Heart left ventricle (tissue), 13 donors: Measurements from ENCODE around the gene IFNA5.

Experiments used
- POLR2A ChIP-seq, 2 donors: fragments of 450-650 bp; IDR thresholded peaks; one replicate each; pipeline ENCODE4 v1.6.1; 2017; ENCODE audit warnings: antibody characterized with exemption in 2 of 2, mild to moderate bottlenecking in 2 of 2, moderate library complexity in 2 of 2
- TF ChIP-seq, protein P1 (sequence below), 12 donors: fragments of 200-600 bp; sonication (generic) in 4 of 12; IDR thresholded peaks; one replicate each; pipeline versions ENCODE4 v1.5.0 to v1.8.0; 2018 to 2022; ENCODE audit warnings: antibody characterized with exemption in 12 of 12, mild to moderate bottlenecking in 5 of 12
- donor health status: ischemic (EF 13 %, LVEDD 7.1; RV severe dilation, severe dysfunction).
- donor health status: DM: no; HTN: yes; CAD: no.
- donor health status: DM: no; HTN: no; CAD: no.
- donor health status: ischemic (EF 25% LVEDD 6.9; RV normal size, moderate dysfunction).
- donor health status: ischemic (EF 25% LVEDD 5.7; RV mildly dilated, moderate dysfunction).
- donor health status: ischemic (EF 35%, LVEDD 5.7; RV mildly dilated, moderate dysfunction).
- donor health status: nonischemic (EF 11% LVEDD 7.7; RV severe dilation, severe dysfunction).
- donor health status: DM: yes; HTN: yes; CAD: no.
- donor health status: PGD.
- donor health status: ischemic (EF 29% LVEDD 5.4; RV normal size, mild dysfunction).
- donor health status: nonischemic (EF 23%, LVEDD 6.1; RV moderate dilation, normal function).

DNA sequence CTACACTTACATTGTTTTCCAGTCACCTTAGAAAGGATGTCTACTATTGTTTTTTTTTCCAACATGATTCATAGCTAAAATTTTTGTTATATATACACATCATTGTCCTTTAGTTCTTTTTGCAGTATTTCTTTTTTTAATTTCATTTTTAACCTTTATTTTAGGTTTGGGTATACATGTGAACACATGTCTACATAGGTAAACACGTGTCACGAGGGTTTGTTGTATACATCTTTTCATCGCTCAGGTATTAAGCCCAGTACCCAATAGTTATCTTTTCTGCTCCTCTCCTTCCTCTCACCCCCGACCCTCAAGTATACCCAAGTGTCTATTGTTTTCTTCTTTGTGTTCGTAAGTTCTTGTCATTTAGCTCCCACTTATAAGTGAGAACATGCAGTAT is 19.0 kb downstream of the IFNA5 start:
- TF ChIP-seq, protein P1, sequence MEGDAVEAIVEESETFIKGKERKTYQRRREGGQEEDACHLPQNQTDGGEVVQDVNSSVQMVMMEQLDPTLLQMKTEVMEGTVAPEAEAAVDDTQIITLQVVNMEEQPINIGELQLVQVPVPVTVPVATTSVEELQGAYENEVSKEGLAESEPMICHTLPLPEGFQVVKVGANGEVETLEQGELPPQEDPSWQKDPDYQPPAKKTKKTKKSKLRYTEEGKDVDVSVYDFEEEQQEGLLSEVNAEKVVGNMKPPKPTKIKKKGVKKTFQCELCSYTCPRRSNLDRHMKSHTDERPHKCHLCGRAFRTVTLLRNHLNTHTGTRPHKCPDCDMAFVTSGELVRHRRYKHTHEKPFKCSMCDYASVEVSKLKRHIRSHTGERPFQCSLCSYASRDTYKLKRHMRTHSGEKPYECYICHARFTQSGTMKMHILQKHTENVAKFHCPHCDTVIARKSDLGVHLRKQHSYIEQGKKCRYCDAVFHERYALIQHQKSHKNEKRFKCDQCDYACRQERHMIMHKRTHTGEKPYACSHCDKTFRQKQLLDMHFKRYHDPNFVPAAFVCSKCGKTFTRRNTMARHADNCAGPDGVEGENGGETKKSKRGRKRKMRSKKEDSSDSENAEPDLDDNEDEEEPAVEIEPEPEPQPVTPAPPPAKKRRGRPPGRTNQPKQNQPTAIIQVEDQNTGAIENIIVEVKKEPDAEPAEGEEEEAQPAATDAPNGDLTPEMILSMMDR (IDR thresholded peaks at IDR 0.05), result no peak
- no peak for TF ChIP-seq POLR2A (IDR thresholded peaks at IDR 0.05)
